OCI-LY1 (cell line): Measurements from ENCODE around the gene SRRM2.

Experiments used
- CTCF ChIP-seq: fragments of 200-600 bp; sonication (generic), shearing (Covaris generic); IDR thresholded peaks from 2 replicates; pipeline ENCODE4 v1.5.1; 2017; ENCODE audit warnings: mild to moderate bottlenecking, antibody characterized with exemption, low read length, moderate library complexity, mixed read lengths
- EZH2 ChIP-seq: fragments of 200-600 bp; sonication (generic), shearing (Covaris generic); IDR thresholded peaks from 2 replicates; pipeline ENCODE4 v1.8.0; 2017; ENCODE audit warnings: borderline replicate concordance, mixed run types, mild to moderate bottlenecking, antibody characterized with exemption, low read length, moderate library complexity, mixed read lengths

GRCh38 chr16:2708290-2708639 lies 44.2 kb upstream of the SRRM2 start:
- TF ChIP-seq CTCF (no peak), EZH2 (no peak)
